HG03432 (cell line): ENCODE measurements around the gene CLIC4.
"Not testable (repeated sequence)": the region's sequence is repeated elsewhere in the genome, so short reads cannot be mapped to it uniquely, and the experiment has no call there.

Source experiments
- ATAC-seq: cut with Tn5 transposase; IDR thresholded peaks from one replicate; pipeline ENCODE4 v1.9.1; 2021; ENCODE audit warnings: mild to moderate bottlenecking, moderate library complexity; ENCODE audit not compliant: unreplicated experiment

Gene CLIC4

GRCh38 chr1:24769656-24770651, 24.7 kb downstream of the CLIC4 start:
- ATAC-seq, result no peak

DNA sequence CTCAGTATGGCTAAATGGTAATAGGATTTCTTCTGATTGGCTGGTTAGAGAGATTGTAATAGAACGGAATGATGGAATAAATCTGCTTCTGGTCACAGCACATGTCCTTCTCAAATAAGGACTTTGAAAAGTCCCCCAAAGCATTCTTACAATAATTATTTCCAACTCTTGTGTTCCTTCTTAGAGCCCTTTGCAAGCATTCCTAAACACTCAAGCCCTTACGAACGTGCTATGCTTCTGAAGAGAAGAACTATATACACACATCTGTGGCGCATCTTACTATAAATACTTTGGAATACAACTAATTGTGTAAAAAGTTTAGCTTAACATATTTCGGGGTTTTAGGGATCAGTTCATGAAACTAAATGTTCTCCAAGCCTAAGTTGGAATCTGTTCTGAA, 25.6 kb downstream of the CLIC4 start:
- no peak for ATAC-seq

GRCh38 chr1:24771574-24771973, 26.3 kb downstream of the CLIC4 start:
- no peak for ATAC-seq

- no peak for ATAC-seq
Measured at GRCh38 chr1:24773618-24774017, 28.4 kb downstream of the CLIC4 start.

DNA sequence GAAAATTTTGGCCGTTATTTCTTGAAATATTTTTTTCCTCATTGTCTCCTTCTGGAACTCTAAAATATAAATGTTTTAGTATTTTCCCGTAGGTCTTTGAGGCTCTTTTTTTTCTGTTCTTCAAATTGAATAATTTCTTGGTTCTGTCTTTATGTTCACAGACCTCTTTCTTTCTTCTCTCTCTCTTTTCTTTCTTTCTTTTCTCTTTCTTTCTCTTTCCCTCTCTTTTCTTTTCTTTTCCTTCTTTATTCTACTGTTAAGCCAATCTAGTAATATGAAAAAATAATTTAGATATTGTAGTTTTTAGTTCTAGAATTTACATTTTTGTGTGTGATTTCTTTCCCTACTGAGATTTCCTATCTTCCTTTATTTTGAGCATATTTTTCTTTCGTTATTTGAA, 30.1 kb downstream of the CLIC4 start:
- no peak for ATAC-seq

DNA sequence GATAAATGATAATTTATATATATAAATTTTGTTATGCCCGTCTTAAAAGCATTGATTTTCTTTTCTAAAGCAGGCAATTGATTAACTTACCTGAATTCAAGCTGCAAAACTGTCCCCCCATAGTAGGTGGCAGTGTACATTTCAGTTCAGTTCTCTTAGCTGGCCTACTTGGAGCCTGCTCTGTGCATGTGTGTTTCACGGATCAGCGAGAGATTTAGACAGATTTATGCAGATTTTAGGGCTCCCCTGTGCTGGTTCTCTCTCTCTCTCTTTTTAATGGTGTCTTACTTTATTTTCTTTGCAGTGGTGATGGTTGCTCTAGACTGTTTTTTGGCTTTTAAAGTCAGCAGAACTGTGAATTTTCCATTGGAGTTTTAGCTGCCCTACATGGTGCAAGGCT, 30.7 kb downstream of the CLIC4 start:
- no peak for ATAC-seq

DNA sequence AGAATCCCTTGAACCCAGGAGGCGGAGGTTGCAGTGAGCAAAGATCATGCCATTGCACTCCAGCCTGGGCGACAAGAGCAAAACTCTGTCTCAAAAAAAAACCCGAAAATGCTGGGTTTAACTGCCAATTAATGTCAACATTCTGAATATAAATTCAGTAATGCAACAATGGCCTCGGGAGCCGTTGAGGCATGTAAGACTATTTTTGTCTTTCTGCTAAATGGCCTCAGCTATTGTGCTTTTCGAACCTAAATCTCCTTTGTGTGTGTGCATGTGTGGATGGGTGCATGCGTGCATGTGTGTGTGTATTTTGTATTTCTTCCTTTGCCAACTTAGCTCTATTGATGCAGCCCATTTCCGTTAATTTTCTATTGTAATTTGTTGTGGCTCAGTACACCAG, 31.6 kb downstream of the CLIC4 start:
- ATAC-seq, result no peak

- ATAC-seq, result no peak
Measured at GRCh38 chr1:24778141-24778540, 32.9 kb downstream of the CLIC4 start.

GRCh38 chr1:24779199-24779598, 34.0 kb downstream of the CLIC4 start:
- ATAC-seq, result not testable (repeated sequence)

- no peak for ATAC-seq
Measured at GRCh38 chr1:24779689-24780464, 34.6 kb downstream of the CLIC4 start.

- not testable (repeated sequence) for ATAC-seq
Measured at GRCh38 chr1:24780626-24781025, 35.4 kb downstream of the CLIC4 start.

GRCh38 chr1:24782689-24783088, 37.4 kb downstream of the CLIC4 start:
- ATAC-seq, result no peak

GRCh38 chr1:24783713-24784112, 38.5 kb downstream of the CLIC4 start:
- ATAC-seq, result no peak

GRCh38 chr1:24786191-24786590, 40.9 kb downstream of the CLIC4 start:
- no peak for ATAC-seq

DNA sequence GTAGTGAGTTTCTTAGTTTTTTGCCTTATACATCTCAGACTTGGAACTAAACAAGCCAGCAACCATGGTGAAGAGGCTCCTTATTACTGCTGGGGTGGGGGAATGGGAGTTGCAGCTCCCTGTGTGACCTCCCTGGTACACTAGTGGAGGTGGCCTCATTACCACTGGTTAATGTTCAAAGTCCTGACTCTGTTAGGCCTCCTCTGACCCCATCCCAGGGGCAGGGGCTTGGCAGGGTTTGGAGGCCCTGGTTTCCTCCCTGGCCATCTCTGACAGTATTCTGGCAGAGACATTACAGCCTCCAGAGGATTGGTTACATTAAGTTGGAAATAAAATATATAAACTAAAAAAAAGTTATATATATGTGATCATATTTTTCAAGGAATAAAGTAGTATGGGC, 45.2 kb downstream of the CLIC4 start:
- no peak for ATAC-seq

GRCh38 chr1:24793447-24794129, 48.3 kb downstream of the CLIC4 start:
- ATAC-seq, result no peak

DNA sequence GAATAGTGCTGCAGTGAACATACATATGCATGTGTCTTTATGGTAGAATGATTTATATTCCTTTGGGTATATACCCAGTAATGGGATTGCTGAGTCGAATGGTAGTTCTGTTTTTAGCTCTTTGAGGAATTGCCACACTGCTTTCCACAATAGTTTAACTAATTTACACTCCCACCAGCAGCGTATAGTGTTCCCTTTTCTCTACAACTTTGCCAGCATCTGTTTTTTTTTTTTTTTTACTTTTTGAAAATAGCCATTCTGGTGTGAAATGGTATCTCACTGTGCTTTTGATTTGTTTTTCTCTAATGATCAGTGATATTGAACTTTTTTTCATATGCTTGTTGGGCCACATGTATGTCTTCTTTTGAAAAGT, 48.9 kb downstream of the CLIC4 start:
- ATAC-seq, result not testable (repeated sequence)

- ATAC-seq, result no peak
Measured at GRCh38 chr1:24795236-24795635, 50.0 kb downstream of the CLIC4 start.

GRCh38 chr1:24796524-24796923, 51.3 kb downstream of the CLIC4 start:
- no peak for ATAC-seq

- not testable (repeated sequence) for ATAC-seq
Measured at GRCh38 chr1:24799242-24799641, 54.0 kb downstream of the CLIC4 start.

GRCh38 chr1:24801176-24801575, 55.9 kb downstream of the CLIC4 start:
- ATAC-seq, result no peak
